ENCODE measurements around the gene TNS1. TPM values are rescaled to one million over a fixed set of nuclear protein-coding genes. Genes with fewer than 3 reads are reported as not detected.

TNS1 gene
- total RNA-seq, 4 donors from 2014 or later: 23.1 to 156 (median 81.1) TPM

- TF ChIP-seq POLR2A (IDR thresholded peaks at IDR 0.05) (no peak), CTCF (IDR thresholded peaks at IDR 0.05) (no peak)
- Histone ChIP-seq H3K36me3 (no peaks in the 10 kb centered on the region), H3K27ac (peak overlapping the region in 3 of 4 donors; percentile 17 to 83 (median 51)), H3K27me3 (no peaks in the 10 kb centered on the region), H3K4me1 (peaks cover 0 to 46% (median 0%) of the 10 kb centered on the region in 4 donors), H3K4me3 (no peak overlapping the region), H3K9me3 (no peaks in the 10 kb centered on the region)
- peak in 2 of 3 donors; percentile 16 to 31 for DNase-seq
Measured at GRCh38 chr2:217954971-217955740, 47.6 kb downstream of the TNS1 start.

GRCh38 chr2:217954469-217954868 lies 48.3 kb downstream of the TNS1 start:
- Histone ChIP-seq H3K9me3 (no peaks in the 10 kb centered on the region), H3K27me3 (no peaks in the 10 kb centered on the region), H3K4me1 (peaks cover 0 to 47% (median 0%) of the 10 kb centered on the region in 4 donors), H3K4me3 (no peak overlapping the region), H3K27ac (peak overlapping the region; percentile 20 to 83 (median 48)), H3K36me3 (no peaks in the 10 kb centered on the region)
- peak in 2 of 3 donors; percentile 34 to 40 for DNase-seq
- TF ChIP-seq CTCF (IDR thresholded peaks at IDR 0.05): no peak
- no peak for TF ChIP-seq POLR2A (IDR thresholded peaks at IDR 0.05)

- H3K36me3 ChIP-seq: no peaks in the 10 kb centered on the region
- H3K4me1 ChIP-seq: peaks cover 0 to 51% (median 0%) of the 10 kb centered on the region in 4 donors
- H3K27ac ChIP-seq: peak overlapping the region; percentile 44 to 83 (median 48)
- H3K27me3 ChIP-seq: no peaks in the 10 kb centered on the region
- TF ChIP-seq POLR2A (IDR thresholded peaks at IDR 0.05): no peak
- TF ChIP-seq CTCF (IDR thresholded peaks at IDR 0.05): no peak
- no peak overlapping the region for H3K4me3 ChIP-seq
- DNase-seq: peak in 2 of 3 donors; percentile 22 to 29
- H3K9me3 ChIP-seq: no peaks in the 10 kb centered on the region
Measured at GRCh38 chr2:217954051-217954450, 48.7 kb downstream of the TNS1 start.

GRCh38 chr2:217953531-217953932 lies 49.3 kb downstream of the TNS1 start:
- Histone ChIP-seq H3K4me1 (peaks cover 0 to 55% (median 0%) of the 10 kb centered on the region in 4 donors), H3K36me3 (no peaks in the 10 kb centered on the region), H3K4me3 (no peak overlapping the region), H3K9me3 (no peaks in the 10 kb centered on the region), H3K27me3 (no peaks in the 10 kb centered on the region), H3K27ac (peak overlapping the region; percentile 44 to 83 (median 48))
- peak in 2 of 3 donors; percentile 43 to 47 for DNase-seq
- TF ChIP-seq CTCF (IDR thresholded peaks at IDR 0.05) (no peak), POLR2A (IDR thresholded peaks at IDR 0.05) (no peak)

- Histone ChIP-seq H3K27me3 (no peaks in the 10 kb centered on the region), H3K36me3 (no peaks in the 10 kb centered on the region), H3K9me3 (no peaks in the 10 kb centered on the region), H3K27ac (peak overlapping the region in 3 of 4 donors; percentile 46 to 83 (median 57)), H3K4me1 (peaks cover 0 to 55% (median 0%) of the 10 kb centered on the region in 4 donors), H3K4me3 (no peak overlapping the region)
- DNase-seq: peak in 2 of 3 donors; percentile 36 to 46
- TF ChIP-seq POLR2A (IDR thresholded peaks at IDR 0.05) (no peak), CTCF (IDR thresholded peaks at IDR 0.05) (no peak)
Measured at GRCh38 chr2:217953011-217953481, 49.7 kb downstream of the TNS1 start.

Measured in Peyer's patch (tissue), 4 donors.